Testis (tissue), 2 donors: ENCODE data around the gene CD3E.

Experiments used
- CTCF ChIP-seq, 3 experiments: fragments of 450-650 bp in 2 of 3; fragments of 200-600 bp in 1 of 3; sonication (generic) in 1 of 3; IDR thresholded peaks; one replicate each; pipeline ENCODE4 v1.5.1; 2016 to 2019; ENCODE audit warnings: antibody characterized with exemption in 3 of 3, mild to moderate bottlenecking in 2 of 3, moderate library complexity in 1 of 3
- POLR2A ChIP-seq: fragments of 450-650 bp; IDR thresholded peaks from one replicate; pipeline ENCODE4 v1.6.1; 2017; ENCODE audit warnings: antibody characterized with exemption, mild to moderate bottlenecking, moderate library complexity

- TF ChIP-seq CTCF (IDR thresholded peaks at IDR 0.05) (no peak), POLR2A (no peak)
These were observed 37.4 kb downstream of the CD3E start for GRCh38 chr11:118341815-118342489.
